H1 (cell line): ENCODE results near the gene PAPOLA. TPM values are rescaled to one million over a fixed set of nuclear protein-coding genes. Genes with fewer than 3 reads are reported as not detected.

Source experiments
- CTCF ChIA-PET: fragments of 300-600 bp; sonication (Branson Sonifier 250); formaldehyde crosslinking; loops from one replicate; lab custom pipeline; 2021; ENCODE audit not compliant: partially characterized antibody; lab: Charles Lee
- POLR2A ChIA-PET: fragments of 300-600 bp; sonication (Branson Sonifier 250); formaldehyde crosslinking; loops from one replicate; lab custom pipeline; 2021; ENCODE audit warnings: inconsistent platforms; ENCODE audit not compliant: partially characterized antibody; lab: Charles Lee
- DNase-seq, 2 experiments: peaks; one replicate each; pipeline versions ENCODE4 v3.0.0 to v3.0.0-alpha.2; 2010 to 2022; ENCODE audit warnings: low spot score in 2 of 2, low read depth in 1 of 2, mixed read lengths in 1 of 2
- FAIRE-seq: peaks from 2 replicates; lab custom pipeline; 2011; peaks lifted over from hg19 to GRCh38; lab: Jason Lieb, UNC
- H2AFZ ChIP-seq: 2 replicates; pipeline ENCODE4 v1.8.1; 2012; ENCODE audit warnings: low read length, inconsistent platforms
- H2AK5ac ChIP-seq: 2 replicates; pipeline ENCODE4 v1.6.1; 2013; ENCODE audit warnings: low read depth, low read length
- H2BK120ac ChIP-seq: replicated peaks from 2 replicates; pipeline ENCODE3; 2013; ENCODE audit warnings: low read depth, low read length, inconsistent platforms
- H2BK12ac ChIP-seq: 2 replicates; pipeline ENCODE4 v1.6.1; 2013; ENCODE audit warnings: low read depth, low read length
- H2BK15ac ChIP-seq: 2 replicates; pipeline ENCODE4 v1.6.1; 2013; ENCODE audit warnings: low read length
- H2BK20ac ChIP-seq: 2 replicates; pipeline ENCODE4 v1.6.1; 2013; ENCODE audit warnings: low read length
- H2BK5ac ChIP-seq: 2 replicates; pipeline ENCODE4 v1.6.1; 2013; ENCODE audit warnings: low read depth, low read length
- H3K14ac ChIP-seq: 2 replicates; pipeline ENCODE4 v1.6.1; 2013; ENCODE audit warnings: inconsistent platforms; ENCODE audit not compliant: insufficient read length
- H3K18ac ChIP-seq: 2 replicates; pipeline ENCODE4 v1.6.1; 2013; ENCODE audit warnings: low read length; ENCODE audit errors: extremely low read depth
- H3K23ac ChIP-seq: 2 replicates; pipeline ENCODE4 v1.6.1; 2013; ENCODE audit warnings: inconsistent platforms; ENCODE audit not compliant: insufficient read length
- H3K23me2 ChIP-seq: 2 replicates; pipeline ENCODE4 v1.6.1; 2013; ENCODE audit warnings: low read depth, low read length
- H3K27ac ChIP-seq: 2 replicates; pipeline ENCODE4 v1.6.1; 2011; ENCODE audit warnings: low read depth, low read length, inconsistent platforms
- H3K27me3 ChIP-seq, 4 experiments: replicated peaks in 1 of 4; 1 replicate in 1 of 4; 2 replicates in 3 of 4; pipeline versions ENCODE4 v1.6.1 to v1.8.1; 2011 to 2013; ENCODE audit warnings: low read length in 3 of 4, mild to moderate bottlenecking in 3 of 4, inconsistent platforms in 2 of 4, mixed read lengths in 2 of 4, moderate library complexity in 1 of 4; ENCODE audit not compliant: control insufficient read depth in 3 of 4, insufficient read depth in 3 of 4; ENCODE audit errors: extremely low read depth in 1 of 4
- H3K36me3 ChIP-seq, 4 experiments: 2 replicates each; pipeline versions ENCODE4 v1.6.1 to v1.8.1; 2011 to 2013; ENCODE audit warnings: mild to moderate bottlenecking in 4 of 4, low read length in 3 of 4, moderate library complexity in 2 of 4, control low read depth in 1 of 4, inconsistent platforms in 1 of 4; ENCODE audit not compliant: insufficient read depth in 4 of 4, control insufficient read depth in 2 of 4
- H3K4ac ChIP-seq: replicated peaks from 2 replicates; pipeline ENCODE3; 2013; ENCODE audit warnings: low read length, low read depth, mixed read lengths, inconsistent platforms; ENCODE audit not compliant: insufficient read length
- H3K4me1 ChIP-seq, 4 experiments: replicated peaks in 1 of 4; 1 replicate in 1 of 4; 2 replicates in 3 of 4; pipeline versions ENCODE4 v1.6.1 to v1.8.1; 2011 to 2013; ENCODE audit warnings: low read length in 3 of 4, inconsistent platforms in 2 of 4, mixed read lengths in 1 of 4; ENCODE audit not compliant: insufficient read depth in 4 of 4, control insufficient read depth in 3 of 4
- H3K4me2 ChIP-seq, 2 experiments: 2 replicates each; pipeline versions ENCODE4 v1.6.1 to v1.8.1; 2011 to 2013; ENCODE audit warnings: low read depth in 2 of 2, low read length in 2 of 2, control low read depth in 1 of 2, inconsistent platforms in 1 of 2, mild to moderate bottlenecking in 1 of 2; ENCODE audit not compliant: insufficient read depth in 1 of 2
- H3K4me3 ChIP-seq, 4 experiments: fragments of 200-600, 300-600 bp in 1 of 4; sonication (generic), shearing (Covaris generic), sonication (Bioruptor Twin) in 1 of 4; 2 replicates each; pipeline versions ENCODE4 v1.5.1 to v1.8.1; 2011 to 2016; ENCODE audit warnings: low read length in 4 of 4, low read depth in 3 of 4, control low read depth in 2 of 4, inconsistent platforms in 2 of 4, mild to moderate bottlenecking in 2 of 4, mixed read lengths in 1 of 4, moderate library complexity in 1 of 4; ENCODE audit not compliant: insufficient read depth in 2 of 4; ENCODE audit errors: extremely low read depth in 1 of 4
- H3K56ac ChIP-seq: replicated peaks from 2 replicates; pipeline ENCODE3; 2013; ENCODE audit warnings: low read depth, mild to moderate bottlenecking, mixed read lengths, low read length, inconsistent platforms; ENCODE audit not compliant: insufficient read length
- H3K79me1 ChIP-seq: 2 replicates; pipeline ENCODE4 v1.6.1; 2013; ENCODE audit warnings: low read depth, low read length, control low read depth
- H3K79me2 ChIP-seq, 2 experiments: 2 replicates each; pipeline versions ENCODE4 v1.6.1 to v1.8.1; 2012 to 2013; ENCODE audit warnings: low read length in 2 of 2, mild to moderate bottlenecking in 2 of 2, inconsistent platforms in 1 of 2; ENCODE audit not compliant: insufficient read depth in 2 of 2, control insufficient read depth in 1 of 2
- H3K9ac ChIP-seq, 4 experiments: replicated peaks in 1 of 4; 1 replicate in 1 of 4; 2 replicates in 3 of 4; pipeline versions ENCODE4 v1.6.1 to v1.8.1; 2011 to 2013; ENCODE audit warnings: low read depth in 3 of 4, low read length in 3 of 4, control low read depth in 2 of 4, mild to moderate bottlenecking in 2 of 4, moderate library complexity in 2 of 4, inconsistent platforms in 1 of 4; ENCODE audit errors: extremely low read depth in 1 of 4
- H3K9me3 ChIP-seq, 2 experiments: 2 replicates each; pipeline versions ENCODE4 v1.6.1 to v1.8.1; 2012 to 2013; ENCODE audit warnings: mild to moderate bottlenecking in 2 of 2, moderate library complexity in 2 of 2, control low read depth in 1 of 2, inconsistent platforms in 1 of 2, low read depth in 1 of 2, low read length in 1 of 2, mixed read lengths in 1 of 2; ENCODE audit not compliant: insufficient read depth in 2 of 2
- H4K20me1 ChIP-seq, 2 experiments: replicated peaks in 1 of 2; 2 replicates each; pipeline versions ENCODE3 to v1.8.1; 2011 to 2013; ENCODE audit warnings: inconsistent platforms in 2 of 2, low read length in 2 of 2, mild to moderate bottlenecking in 1 of 2; ENCODE audit not compliant: insufficient read depth in 2 of 2, control insufficient read depth in 1 of 2
- H4K5ac ChIP-seq: 2 replicates; pipeline ENCODE4 v1.6.1; 2013; ENCODE audit warnings: low read length, low read depth, mixed read lengths, inconsistent platforms; ENCODE audit not compliant: insufficient read length
- H4K8ac ChIP-seq: 2 replicates; pipeline ENCODE4 v1.8.0; 2013; ENCODE audit warnings: mild to moderate bottlenecking, moderate library complexity, low read length, inconsistent platforms; ENCODE audit not compliant: insufficient read depth; ENCODE audit errors: extremely low read depth
- H4K91ac ChIP-seq: replicated peaks from 2 replicates; pipeline ENCODE3; 2013; ENCODE audit warnings: low read length, mixed read lengths, inconsistent platforms; ENCODE audit not compliant: insufficient read length
- ASH2L ChIP-seq: fragments of 200-600, 300-600 bp; sonication (generic); IDR thresholded peaks from one replicate; pipeline ENCODE4 v1.7.1; 2017; ENCODE audit warnings: low read length
- KDM5A ChIP-seq: fragments of 200-600 bp; IDR thresholded peaks from 2 replicates; pipeline ENCODE4 v1.7.1; 2012; ENCODE audit warnings: mild to moderate bottlenecking, low read length, inconsistent platforms, mixed read lengths
- SIN3A ChIP-seq, 2 experiments: IDR thresholded peaks in 1 of 2; conservative IDR thresholded peaks in 1 of 2; 2 replicates each; pipeline ENCODE4 v1.6.1; 2011 to 2012; ENCODE audit warnings: low read length in 2 of 2, improper control_type of control experiment in 1 of 2, low read depth in 1 of 2, mild to moderate bottlenecking in 1 of 2
- SP1 ChIP-seq: IDR thresholded peaks from 2 replicates; pipeline ENCODE4 v1.6.1; 2011; ENCODE audit warnings: low read depth, low read length
- SRF ChIP-seq: IDR thresholded peaks from 2 replicates; pipeline ENCODE4 v1.6.1; 2011; ENCODE audit warnings: mild to moderate bottlenecking, low read depth, low read length, moderate library complexity
- WGBS, 2 experiments: shearing (Covaris generic) in 1 of 2; methylation state at CpG; one replicate each; pipeline versions ENCODE4 v1.1.6 to v1.1.7; 2013 to 2015; ENCODE audit warnings: low lambda C conversion rate in 2 of 2, mixed read lengths in 2 of 2, inconsistent platforms in 1 of 2, low coverage in 1 of 2, missing lambda C conversion rate in 1 of 2; ENCODE audit not compliant: insufficient replicate concordance in 2 of 2, insufficient coverage in 1 of 2, insufficient read length in 1 of 2; ENCODE audit errors: extremely low coverage in 1 of 2, missing lambda C conversion rate in 1 of 2; 5-methylcytosine and 5-hydroxymethylcytosine counted together
- polyA plus RNA-seq, 7 experiments: library from polyadenylated mRNA; depleted of rRNA in 3 of 7; stranded (reverse) in 5 of 7; unstranded in 2 of 7; fragments of >200 nt in 5 of 7; fragments of 200-250 nt in 2 of 7; gene quantifications; 1 replicate in 5 of 7; 2 replicates in 1 of 7; 4 replicates in 1 of 7; pipeline versions ENCODE4 v1.2.1 to v1.2.3, GENCODE V29; 2011 to 2013; ENCODE audit warnings: missing spikeins in 2 of 7, mixed read lengths in 2 of 7
- total RNA-seq: library from RNA; stranded (reverse); fragmentation: NEBNext Ultra II Directional; extraction: Animal tissue kit (Norgen Biotek cat#: 25700); gene quantifications from 2 replicates; pipeline ENCODE4 v1.2.1, GENCODE V29; 2021

Gene PAPOLA
- total and polyA plus RNA-seq, 2 of the 8 experiments (the other 6 are each of a cell fraction or from before 2014, with no cell fraction given) = 163 to 239 TPM

GRCh38 chr14:96573473-96574100 is 71.4 kb downstream of the PAPOLA start:
- Histone ChIP-seq H2BK5ac (no peak overlapping the region), H3K79me2 (no peaks in the 10 kb centered on the region), H2BK20ac (no peak overlapping the region), H3K23me2 (no peaks in the 10 kb centered on the region), H3K56ac (no peak overlapping the region), H2BK120ac (no peak overlapping the region), H3K14ac (no peak overlapping the region), H4K91ac (no peak overlapping the region), H3K4me3 (no peak overlapping the region), H4K8ac (no peak overlapping the region), H3K27ac (peak overlapping the region; percentile 51), H3K18ac (no peak overlapping the region), H4K20me1 (no peaks in the 10 kb centered on the region), H2BK15ac (no peak overlapping the region), H3K23ac (no peak overlapping the region), H3K36me3 (peaks cover 0 to 4% (median 0%) of the 10 kb centered on the region in 4 experiments; a peak in 4 of 8 replicates), H2AK5ac (no peak overlapping the region), H2BK12ac (no peak overlapping the region), H3K79me1 (no peaks in the 10 kb centered on the region; the same call in 1 of the 2 replicates), H4K5ac (no peak overlapping the region), H2AFZ (no peak overlapping the region), H3K9ac (no peak overlapping the region), H3K4me1 (peaks cover 5 to 14% (median 10%) of the 10 kb centered on the region in 4 experiments; a peak in 5 of 7 replicates), H3K27me3 (no peaks in the 10 kb centered on the region), H3K9me3 (no peaks in the 10 kb centered on the region), H3K4ac (no peak overlapping the region), H3K4me2 (peak overlapping the region; percentile 2 to 36; a peak in 2 of 4 replicates)
- DNase-seq = no peak
- FAIRE-seq = peak; percentile 32
- CTCF ChIA-PET = interaction anchor here (0.8 to 2.0 kb wide), 3 partner anchors 10 to 94 kb away, joined by 3 to 10 read pairs (median 3); no protein-coding TSS in a partner anchor
- TF ChIP-seq ASH2L (peak; percentile 44), SP1 (no peak), SRF (peak; percentile 76), KDM5A (no peak), SIN3A (conservative IDR thresholded peaks at IDR 0.05 in 1 of 2, IDR thresholded peaks at IDR 0.05 in 1 of 2; ENCODE audit: low read depth in 1 of 2, low read length in 2 of 2) (no peak)
- whole genome bisulfite sequencing, 2 experiments = 83% methylated on average over 5 of the region's 5 CpGs; no CpG with 5 or more reads in 1 of the 2 experiments
- POLR2A ChIA-PET = interaction anchor here (0.6 to 1.9 kb wide), 3 partner anchors 9 to 527 kb away, joined by 3 to 6 read pairs (median 5); no protein-coding TSS in a partner anchor
